Stimulated activated naive CD4-positive, alpha-beta T cell treated with Interleukin-2 at 50 U/mL for 16 hours (primary cell): ENCODE results near the gene MTUS2.

ENCODE experiments used
- DNase-seq: peaks from one replicate; lab custom pipeline; 2025; lab: John Stamatoyannopoulos, UW

Gene MTUS2

GRCh38 chr13:29239653-29240525, 419.8 kb downstream of the MTUS2 start:
- DNase-seq: no peak

GRCh38 chr13:29254626-29255370, 434.7 kb downstream of the MTUS2 start:
- no peak for DNase-seq

GRCh38 chr13:29255567-29255966, 435.4 kb downstream of the MTUS2 start:
- DNase-seq: no peak

GRCh38 chr13:29260684-29261083, 440.5 kb downstream of the MTUS2 start:
- no peak for DNase-seq

GRCh38 chr13:29266261-29266660, 446.1 kb downstream of the MTUS2 start:
- no peak for DNase-seq

- no peak for DNase-seq
Observed at GRCh38 chr13:29266756-29267733, 446.9 kb downstream of the MTUS2 start.

- DNase-seq: no peak
Observed at GRCh38 chr13:29270271-29270985, 450.3 kb downstream of the MTUS2 start.

- no peak for DNase-seq
Observed at GRCh38 chr13:29271606-29272005, 451.5 kb downstream of the MTUS2 start.

GRCh38 chr13:29279356-29280254, 459.5 kb downstream of the MTUS2 start:
- DNase-seq: no peak

GRCh38 chr13:29281932-29282495, 461.9 kb downstream of the MTUS2 start:
- no peak for DNase-seq

GRCh38 chr13:29284726-29285125, 464.6 kb downstream of the MTUS2 start:
- no peak for DNase-seq

- DNase-seq: no peak
Observed at GRCh38 chr13:29287237-29287636, 467.1 kb downstream of the MTUS2 start.

GRCh38 chr13:29292045-29292444, 471.9 kb downstream of the MTUS2 start:
- no peak for DNase-seq

- no peak for DNase-seq
Observed at GRCh38 chr13:29294821-29295220, 474.7 kb downstream of the MTUS2 start.

- no peak for DNase-seq
Observed at GRCh38 chr13:29301027-29301426, 480.9 kb downstream of the MTUS2 start.

- no peak for DNase-seq
Observed at GRCh38 chr13:29304148-29304547, 484.0 kb downstream of the MTUS2 start.

- no peak for DNase-seq
Observed at GRCh38 chr13:29310806-29311205, 490.7 kb downstream of the MTUS2 start.

- DNase-seq: no peak
Observed at GRCh38 chr13:29315847-29316246, 495.7 kb downstream of the MTUS2 start.

- DNase-seq: no peak
Observed at GRCh38 chr13:29317828-29318227, 497.7 kb downstream of the MTUS2 start.

GRCh38 chr13:29318741-29319140, 498.6 kb downstream of the MTUS2 start:
- no peak for DNase-seq
